ENCODE results near the gene ABTB1. TPM values are rescaled to one million over a fixed set of nuclear protein-coding genes. Genes with fewer than 3 reads are reported as not detected.
A peak's percentile ranks its signal among the peaks of the same experiment; 100 is the strongest.

The ABTB1 gene
- total and polyA plus RNA-seq, 2 donors (not counting 1 experiment from before 2014, with no cell fraction given): 11.8 to 15.5 TPM

- no peak overlapping the region for H2AFZ ChIP-seq (ENCODE audit: low read length)
- H3K27me3 ChIP-seq (ENCODE audit: control insufficient read depth, insufficient read depth, low read length): no peaks in the 10 kb centered on the region
- no peaks in the 10 kb centered on the region for H4K20me1 ChIP-seq (ENCODE audit: control insufficient read depth, extremely low read depth, insufficient read depth, low read length)
- TF ChIP-seq CTCF (conservative IDR thresholded peaks at IDR 0.05 in 1 of 2, IDR thresholded peaks at IDR 0.05 in 1 of 2; ENCODE audit: low read depth in 1 of 2, low read length in 2 of 2) (peak; percentile 71 to 73), EZH2 (IDR thresholded peaks at IDR 0.05; ENCODE audit: low read length, missing control alignments) (no peak)
- peaks cover 10% of the 10 kb centered on the region for H3K36me3 ChIP-seq (ENCODE audit: control insufficient read depth, insufficient read depth, low read length)
- no peak overlapping the region for H3K4me3 ChIP-seq (replicated peaks in 1 of 4; ENCODE audit: control extremely low read depth in 1 of 4, insufficient read depth in 1 of 4, low read depth in 3 of 4, low read length in 4 of 4)
- DNase-seq (ENCODE audit: low read depth in 2 of 2): peak; percentile 66 to 68
- peak overlapping the region; percentile 78 for H3K27ac ChIP-seq (ENCODE audit: insufficient read depth, low read length)
- H3K4me1 ChIP-seq (ENCODE audit: control insufficient read depth, extremely low read depth, insufficient read depth, low read length): peaks cover 27% of the 10 kb centered on the region
- no peaks in the 10 kb centered on the region for H3K79me2 ChIP-seq (ENCODE audit: control insufficient read depth, insufficient read depth, low read length)
- H3K4me2 ChIP-seq (ENCODE audit: extremely low read depth, insufficient read depth, low read length): no peak overlapping the region
- H3K9me3 ChIP-seq (ENCODE audit: control insufficient read depth, insufficient read depth, low read depth, low read length): no peaks in the 10 kb centered on the region
- peak overlapping the region; percentile 20 for H3K9ac ChIP-seq (ENCODE audit: insufficient read depth, low read length)
Observed at GRCh38 chr3:127690823-127691452, 18.2 kb downstream of the ABTB1 start.

- no peak overlapping the region for H3K9ac ChIP-seq (ENCODE audit: insufficient read depth, low read length)
- DNase-seq (ENCODE audit: low read depth in 2 of 2): peak in 1 of 2 donors; percentile 6
- H3K4me1 ChIP-seq (ENCODE audit: control insufficient read depth, extremely low read depth, insufficient read depth, low read length): peaks cover 27% of the 10 kb centered on the region
- H3K4me3 ChIP-seq (replicated peaks in 1 of 4; ENCODE audit: control extremely low read depth in 1 of 4, insufficient read depth in 1 of 4, low read depth in 3 of 4, low read length in 4 of 4): no peak overlapping the region
- peaks cover 12% of the 10 kb centered on the region for H3K36me3 ChIP-seq (ENCODE audit: control insufficient read depth, insufficient read depth, low read length)
- TF ChIP-seq EZH2 (IDR thresholded peaks at IDR 0.05; ENCODE audit: low read length, missing control alignments) (no peak), CTCF (conservative IDR thresholded peaks at IDR 0.05 in 1 of 2, IDR thresholded peaks at IDR 0.05 in 1 of 2; ENCODE audit: low read depth in 1 of 2, low read length in 2 of 2) (no peak)
- H3K27ac ChIP-seq (ENCODE audit: insufficient read depth, low read length): no peak overlapping the region
- H3K79me2 ChIP-seq (ENCODE audit: control insufficient read depth, insufficient read depth, low read length): no peaks in the 10 kb centered on the region
- no peak overlapping the region for H2AFZ ChIP-seq (ENCODE audit: low read length)
- H3K9me3 ChIP-seq (ENCODE audit: control insufficient read depth, insufficient read depth, low read depth, low read length): no peaks in the 10 kb centered on the region
- no peaks in the 10 kb centered on the region for H3K27me3 ChIP-seq (ENCODE audit: control insufficient read depth, insufficient read depth, low read length)
- H3K4me2 ChIP-seq (ENCODE audit: extremely low read depth, insufficient read depth, low read length): no peak overlapping the region
- no peaks in the 10 kb centered on the region for H4K20me1 ChIP-seq (ENCODE audit: control insufficient read depth, extremely low read depth, insufficient read depth, low read length)
Observed at GRCh38 chr3:127691489-127691888, 18.7 kb downstream of the ABTB1 start.

- Histone ChIP-seq H3K79me2 (ENCODE audit: control insufficient read depth, insufficient read depth, low read length) (no peaks in the 10 kb centered on the region), H3K9ac (ENCODE audit: insufficient read depth, low read length) (no peak overlapping the region), H3K4me1 (ENCODE audit: control insufficient read depth, extremely low read depth, insufficient read depth, low read length) (peaks cover 32% of the 10 kb centered on the region), H3K27me3 (ENCODE audit: control insufficient read depth, insufficient read depth, low read length) (no peaks in the 10 kb centered on the region), H3K4me3 (replicated peaks in 1 of 4; ENCODE audit: control extremely low read depth in 1 of 4, insufficient read depth in 1 of 4, low read depth in 3 of 4, low read length in 4 of 4) (no peak overlapping the region), H3K9me3 (ENCODE audit: control insufficient read depth, insufficient read depth, low read depth, low read length) (no peaks in the 10 kb centered on the region), H3K36me3 (ENCODE audit: control insufficient read depth, insufficient read depth, low read length) (peaks cover 12% of the 10 kb centered on the region), H3K27ac (ENCODE audit: insufficient read depth, low read length) (no peak overlapping the region), H2AFZ (ENCODE audit: low read length) (no peak overlapping the region), H4K20me1 (ENCODE audit: control insufficient read depth, extremely low read depth, insufficient read depth, low read length) (no peaks in the 10 kb centered on the region), H3K4me2 (ENCODE audit: extremely low read depth, insufficient read depth, low read length) (no peak overlapping the region)
- DNase-seq (ENCODE audit: low read depth in 2 of 2): no peak
- TF ChIP-seq CTCF (conservative IDR thresholded peaks at IDR 0.05 in 1 of 2, IDR thresholded peaks at IDR 0.05 in 1 of 2; ENCODE audit: low read depth in 1 of 2, low read length in 2 of 2) (no peak), EZH2 (IDR thresholded peaks at IDR 0.05; ENCODE audit: low read length, missing control alignments) (no peak)
Observed at GRCh38 chr3:127691974-127692373, 19.2 kb downstream of the ABTB1 start.

Data from fibroblast of lung (primary cell).